Measurements from ENCODE around the gene ZXDC.

DNA sequence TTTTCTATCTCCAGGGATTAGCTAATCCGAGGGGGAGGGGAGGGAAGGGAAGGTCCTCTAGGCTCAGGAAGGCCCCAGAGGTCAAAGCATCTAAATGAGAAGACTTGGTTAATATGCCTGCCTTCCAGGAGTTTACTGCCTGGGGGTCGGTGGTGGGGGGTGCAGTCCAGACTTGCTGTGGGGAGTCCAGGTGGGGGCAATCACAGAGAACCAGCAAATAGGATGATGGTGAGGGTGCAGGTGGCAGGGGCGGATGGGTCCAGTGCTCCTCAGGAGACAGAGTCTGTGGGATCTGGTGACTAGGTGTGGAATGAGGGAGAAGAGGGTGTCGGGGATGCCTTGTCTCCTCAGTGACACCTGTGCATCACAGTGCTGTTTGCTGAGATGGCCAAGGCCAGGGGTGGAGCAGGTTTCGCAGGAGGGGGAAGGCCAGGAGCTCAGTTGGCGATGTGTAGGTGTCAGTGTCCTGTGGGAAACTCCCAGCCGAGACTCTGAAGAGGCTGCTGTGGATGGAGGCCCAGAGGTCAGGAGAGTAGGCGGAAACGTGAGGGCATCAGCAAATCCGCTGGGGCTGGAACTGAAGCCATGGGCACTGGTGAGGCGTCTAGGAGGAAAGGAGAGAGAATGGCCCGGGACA, 72.9 kb downstream of the ZXDC start:
- TF ChIP-seq, protein P1, sequence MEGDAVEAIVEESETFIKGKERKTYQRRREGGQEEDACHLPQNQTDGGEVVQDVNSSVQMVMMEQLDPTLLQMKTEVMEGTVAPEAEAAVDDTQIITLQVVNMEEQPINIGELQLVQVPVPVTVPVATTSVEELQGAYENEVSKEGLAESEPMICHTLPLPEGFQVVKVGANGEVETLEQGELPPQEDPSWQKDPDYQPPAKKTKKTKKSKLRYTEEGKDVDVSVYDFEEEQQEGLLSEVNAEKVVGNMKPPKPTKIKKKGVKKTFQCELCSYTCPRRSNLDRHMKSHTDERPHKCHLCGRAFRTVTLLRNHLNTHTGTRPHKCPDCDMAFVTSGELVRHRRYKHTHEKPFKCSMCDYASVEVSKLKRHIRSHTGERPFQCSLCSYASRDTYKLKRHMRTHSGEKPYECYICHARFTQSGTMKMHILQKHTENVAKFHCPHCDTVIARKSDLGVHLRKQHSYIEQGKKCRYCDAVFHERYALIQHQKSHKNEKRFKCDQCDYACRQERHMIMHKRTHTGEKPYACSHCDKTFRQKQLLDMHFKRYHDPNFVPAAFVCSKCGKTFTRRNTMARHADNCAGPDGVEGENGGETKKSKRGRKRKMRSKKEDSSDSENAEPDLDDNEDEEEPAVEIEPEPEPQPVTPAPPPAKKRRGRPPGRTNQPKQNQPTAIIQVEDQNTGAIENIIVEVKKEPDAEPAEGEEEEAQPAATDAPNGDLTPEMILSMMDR (IDR thresholded peaks at IDR 0.05) = no peak
- TF ChIP-seq EP300 (IDR thresholded peaks at IDR 0.05) (no peak), POLR2AphosphoS5 (IDR thresholded peaks at IDR 0.05) (no peak), POLR2A (IDR thresholded peaks at IDR 0.05) (no peak)

Measured in suprapubic skin (tissue), 4 donors.